HepG2 (cell line): ENCODE data around the gene CD81. TPM values are rescaled to one million over a fixed set of nuclear protein-coding genes. Genes with fewer than 3 reads are reported as not detected.

Experiments
- AGO1 ChIP-seq: fragments of 200-400 bp; formaldehyde crosslinking; IDR thresholded peaks from 2 replicates; pipeline ENCODE4 v1.6.1; 2017; ENCODE audit warnings: mild to moderate bottlenecking, low read depth, low read length, moderate library complexity; ENCODE audit not compliant: poor library complexity, severe bottlenecking
- BRD4 ChIP-seq: sonication (generic); formaldehyde crosslinking; IDR thresholded peaks from 2 replicates; pipeline ENCODE4 v1.4.0; 2020; ENCODE audit warnings: missing genetic modification reagents
- CBX1 ChIP-seq: IDR thresholded peaks from one replicate; pipeline ENCODE4 v1.6.1; 2016; ENCODE audit warnings: antibody characterized with exemption, low read depth
- CHD4 ChIP-seq: fragments of 200-600 bp; sonication (generic); IDR thresholded peaks from 2 replicates; pipeline ENCODE4 v1.7.0; 2017; ENCODE audit warnings: mild to moderate bottlenecking, low read length, borderline replicate concordance
- CREM ChIP-seq, 2 experiments: sonication (generic) in 1 of 2; formaldehyde crosslinking in 1 of 2; IDR thresholded peaks; 2 replicates each; pipeline versions ENCODE4 v1.4.0 to v1.6.1; 2016 to 2020; ENCODE audit warnings: antibody characterized with exemption in 1 of 2, mild to moderate bottlenecking in 1 of 2, missing genetic modification reagents in 1 of 2
- HOXA5 ChIP-seq: sonication (generic); formaldehyde crosslinking; IDR thresholded peaks from 2 replicates; pipeline ENCODE4 v1.4.0; 2020; ENCODE audit warnings: missing genetic modification reagents
- KLF12 ChIP-seq: sonication (generic); formaldehyde crosslinking; IDR thresholded peaks from 2 replicates; pipeline ENCODE4 v1.4.0; 2020; ENCODE audit warnings: missing genetic modification reagents, borderline replicate concordance
- MTA1 ChIP-seq: sonication (generic); formaldehyde crosslinking; IDR thresholded peaks from 2 replicates; pipeline ENCODE4 v1.4.0; 2020; ENCODE audit warnings: missing genetic modification reagents, mild to moderate bottlenecking, borderline replicate concordance
- NCOR1 ChIP-seq: fragments of 200-600 bp; sonication (generic); IDR thresholded peaks from 2 replicates; pipeline ENCODE4 v1.7.0; 2017; ENCODE audit warnings: antibody characterized with exemption, low read length, borderline replicate concordance
- NR2F6 ChIP-seq, 2 experiments: IDR thresholded peaks; 2 replicates each; pipeline ENCODE4 v1.6.1; 2016; ENCODE audit warnings: antibody characterized with exemption in 1 of 2, mild to moderate bottlenecking in 1 of 2
- PATZ1 ChIP-seq: sonication (generic); formaldehyde crosslinking; IDR thresholded peaks from 2 replicates; pipeline ENCODE4 v1.4.0; 2020; ENCODE audit warnings: missing genetic modification reagents
- SMARCE1 ChIP-seq: fragments of 450-650 bp; IDR thresholded peaks from 2 replicates; pipeline ENCODE4 v1.6.1; 2017; ENCODE audit warnings: borderline replicate concordance
- TAF15 ChIP-seq: fragments of 200-400 bp; formaldehyde crosslinking; IDR thresholded peaks from one replicate; pipeline ENCODE4 v1.6.1; 2018; ENCODE audit warnings: mild to moderate bottlenecking, low read depth, low read length; ENCODE audit not compliant: poor library complexity, severe bottlenecking
- TEAD3 ChIP-seq: optimal IDR thresholded peaks from 2 replicates; pipeline ENCODE3; 2016; ENCODE audit warnings: borderline replicate concordance
- ZNF235 ChIP-seq: sonication (generic); formaldehyde crosslinking; IDR thresholded peaks from 2 replicates; pipeline ENCODE4 v1.8.1; 2023; ENCODE audit warnings: mild to moderate bottlenecking, missing genetic modification reagents, borderline replicate concordance
- ZNF30 ChIP-seq: sonication (generic); formaldehyde crosslinking; IDR thresholded peaks from 2 replicates; pipeline ENCODE4 v1.5.0; 2020; ENCODE audit warnings: mild to moderate bottlenecking, missing genetic modification reagents
- ZNF431 ChIP-seq: sonication (generic); formaldehyde crosslinking; IDR thresholded peaks from 2 replicates; pipeline ENCODE4 v1.9.0; 2022; ENCODE audit warnings: missing genetic modification reagents, low read depth, mild to moderate bottlenecking, borderline replicate concordance
- ZNF660 ChIP-seq: sonication (generic); formaldehyde crosslinking; IDR thresholded peaks from 2 replicates; pipeline ENCODE4 v1.5.1; 2020; ENCODE audit warnings: mild to moderate bottlenecking, low read depth, missing genetic modification reagents, borderline replicate concordance
- polyA plus RNA-seq, 8 experiments: library from polyadenylated mRNA; depleted of rRNA in 3 of 8; stranded (reverse) in 7 of 8; unstranded in 1 of 8; fragments of >200 nt; fragmentation: Illumina TruSeq in 4 of 8; extraction: Trizol in 4 of 8; gene quantifications; 2 replicates each; pipeline versions ENCODE4 v1.2.1 to v1.2.3, GENCODE V29; 2011 to 2016; ENCODE audit warnings: low read depth in 4 of 8, missing spikeins in 1 of 8, mixed read lengths in 1 of 8; ENCODE audit not compliant: insufficient read depth in 1 of 8
- total RNA-seq, 5 experiments: library from RNA; depleted of rRNA; stranded (reverse); fragments of >200 nt; fragmentation: Illumina TruSeq; extraction: Trizol; gene quantifications; 2 replicates each; pipeline ENCODE4 v1.2.3, GENCODE V29; 2016; ENCODE audit warnings: low read depth in 1 of 5
- TF ChIP-seq, protein P1 (sequence below): sonication (generic); formaldehyde crosslinking; IDR thresholded peaks from 2 replicates; pipeline ENCODE4 v1.8.0; 2022; ENCODE audit warnings: missing genetic modification reagents, mild to moderate bottlenecking, inconsistent platforms, borderline replicate concordance
- TF ChIP-seq, protein P2 (sequence below): sonication (generic); formaldehyde crosslinking; IDR thresholded peaks from 2 replicates; pipeline ENCODE4 v1.5.0; 2020; ENCODE audit warnings: mild to moderate bottlenecking, missing genetic modification reagents
- TF ChIP-seq, protein P3 (sequence below): sonication (generic); formaldehyde crosslinking; IDR thresholded peaks from 2 replicates; pipeline ENCODE4 v1.5.1; 2020; ENCODE audit warnings: missing genetic modification reagents, mild to moderate bottlenecking, borderline replicate concordance

Gene CD81
- total and polyA plus RNA-seq, 2 of the 13 experiments (the other 11 are each of a cell fraction or from before 2014, with no cell fraction given): not detected

GRCh38 chr11:2400762-2401435, 23.8 kb downstream of the CD81 start (continued):
- TF ChIP-seq, protein P1, sequence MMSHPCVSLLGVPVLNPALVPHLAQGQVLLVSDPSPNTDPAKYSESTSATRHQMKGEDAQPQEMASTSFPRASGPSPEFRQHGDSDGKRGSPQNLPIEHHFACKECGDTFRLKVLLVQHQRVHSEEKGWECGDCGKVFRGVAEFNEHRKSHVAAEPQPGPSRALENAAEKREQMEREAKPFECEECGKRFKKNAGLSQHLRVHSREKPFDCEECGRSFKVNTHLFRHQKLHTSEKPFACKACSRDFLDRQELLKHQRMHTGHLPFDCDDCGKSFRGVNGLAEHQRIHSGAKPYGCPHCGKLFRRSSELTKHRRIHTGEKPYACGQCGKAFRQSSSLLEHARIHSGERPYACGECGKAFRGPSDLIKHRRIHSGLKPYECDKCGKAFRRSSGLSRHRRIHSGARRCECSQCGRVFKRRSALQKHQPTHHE (CRISPR knock-in tag): 0 out of 2 replicates have a peak, but pooled peaks have one; percentile 7
- TF ChIP-seq ZNF660 (CRISPR knock-in tag) (no peak), CREM (IDR thresholded peaks at IDR 0.05) (peak; percentile 41; the same call in 1 of the 2 replicates), CREM (CRISPR knock-in tag; IDR thresholded peaks at IDR 0.05) (no peak), MTA1 (CRISPR knock-in tag) (no peak), AGO1 (no peak), PATZ1 (CRISPR knock-in tag) (no peak), KLF12 (CRISPR knock-in tag) (peak; percentile 62; the same call in 1 of the 2 replicates), CHD4 (no peak), BRD4 (0 out of 2 replicates have a peak, but pooled peaks have one; percentile 53), CBX1 (no peak), SMARCE1 (no peak), TAF15 (no peak), TEAD3 (no peak), NCOR1 (no peak), NR2F6 (IDR thresholded peaks at IDR 0.05) (no peak), NR2F6 (CRISPR knock-in tag; IDR thresholded peaks at IDR 0.05) (no peak), ZNF235 (0 out of 2 replicates have a peak, but pooled peaks have one; percentile 69), HOXA5 (peak; percentile 84), ZNF30 (CRISPR knock-in tag) (no peak), ZNF431 (CRISPR knock-in tag) (no peak)
- TF ChIP-seq, protein P2, sequence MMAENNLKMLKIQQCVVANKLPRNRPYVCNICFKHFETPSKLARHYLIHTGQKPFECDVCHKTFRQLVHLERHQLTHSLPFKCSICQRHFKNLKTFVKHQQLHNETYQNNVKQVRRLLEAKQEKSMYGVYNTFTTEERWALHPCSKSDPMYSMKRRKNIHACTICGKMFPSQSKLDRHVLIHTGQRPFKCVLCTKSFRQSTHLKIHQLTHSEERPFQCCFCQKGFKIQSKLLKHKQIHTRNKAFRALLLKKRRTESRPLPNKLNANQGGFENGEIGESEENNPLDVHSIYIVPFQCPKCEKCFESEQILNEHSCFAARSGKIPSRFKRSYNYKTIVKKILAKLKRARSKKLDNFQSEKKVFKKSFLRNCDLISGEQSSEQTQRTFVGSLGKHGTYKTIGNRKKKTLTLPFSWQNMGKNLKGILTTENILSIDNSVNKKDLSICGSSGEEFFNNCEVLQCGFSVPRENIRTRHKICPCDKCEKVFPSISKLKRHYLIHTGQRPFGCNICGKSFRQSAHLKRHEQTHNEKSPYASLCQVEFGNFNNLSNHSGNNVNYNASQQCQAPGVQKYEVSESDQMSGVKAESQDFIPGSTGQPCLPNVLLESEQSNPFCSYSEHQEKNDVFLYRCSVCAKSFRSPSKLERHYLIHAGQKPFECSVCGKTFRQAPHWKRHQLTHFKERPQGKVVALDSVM (CRISPR knock-in tag): 0 out of 2 replicates have a peak, but pooled peaks have one; percentile 6
- TF ChIP-seq, protein P3, sequence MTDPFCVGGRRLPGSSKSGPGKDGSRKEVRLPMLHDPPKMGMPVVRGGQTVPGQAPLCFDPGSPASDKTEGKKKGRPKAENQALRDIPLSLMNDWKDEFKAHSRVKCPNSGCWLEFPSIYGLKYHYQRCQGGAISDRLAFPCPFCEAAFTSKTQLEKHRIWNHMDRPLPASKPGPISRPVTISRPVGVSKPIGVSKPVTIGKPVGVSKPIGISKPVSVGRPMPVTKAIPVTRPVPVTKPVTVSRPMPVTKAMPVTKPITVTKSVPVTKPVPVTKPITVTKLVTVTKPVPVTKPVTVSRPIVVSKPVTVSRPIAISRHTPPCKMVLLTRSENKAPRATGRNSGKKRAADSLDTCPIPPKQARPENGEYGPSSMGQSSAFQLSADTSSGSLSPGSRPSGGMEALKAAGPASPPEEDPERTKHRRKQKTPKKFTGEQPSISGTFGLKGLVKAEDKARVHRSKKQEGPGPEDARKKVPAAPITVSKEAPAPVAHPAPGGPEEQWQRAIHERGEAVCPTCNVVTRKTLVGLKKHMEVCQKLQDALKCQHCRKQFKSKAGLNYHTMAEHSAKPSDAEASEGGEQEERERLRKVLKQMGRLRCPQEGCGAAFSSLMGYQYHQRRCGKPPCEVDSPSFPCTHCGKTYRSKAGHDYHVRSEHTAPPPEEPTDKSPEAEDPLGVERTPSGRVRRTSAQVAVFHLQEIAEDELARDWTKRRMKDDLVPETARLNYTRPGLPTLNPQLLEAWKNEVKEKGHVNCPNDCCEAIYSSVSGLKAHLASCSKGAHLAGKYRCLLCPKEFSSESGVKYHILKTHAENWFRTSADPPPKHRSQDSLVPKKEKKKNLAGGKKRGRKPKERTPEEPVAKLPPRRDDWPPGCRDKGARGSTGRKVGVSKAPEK (CRISPR knock-in tag): no peak
